SJCRH30 (cell line): ENCODE data around the gene NRDE2. TPM values are rescaled to one million over a fixed set of nuclear protein-coding genes. Genes with fewer than 3 reads are reported as not detected.

Source experiments
- DNase-seq, 2 experiments: peaks; one replicate each; pipeline ENCODE4 v3.0.0-alpha.2; 2015 to 2020
- H3K27ac ChIP-seq: fragments of 250-450 bp; sonication (Bioruptor Pico); 2 replicates; pipeline ENCODE4 v1.5.1; 2020; ENCODE audit warnings: mild to moderate bottlenecking, moderate library complexity
- H3K27me3 ChIP-seq: fragments of 250-450 bp; sonication (Bioruptor Pico); 2 replicates; pipeline ENCODE4 v1.5.1; 2020; ENCODE audit warnings: mild to moderate bottlenecking, moderate library complexity
- H3K36me3 ChIP-seq: fragments of 250-450 bp; sonication (Bioruptor Pico); 2 replicates; pipeline ENCODE4 v1.5.1; 2020; ENCODE audit warnings: mild to moderate bottlenecking, moderate library complexity
- H3K4me1 ChIP-seq: fragments of 250-450 bp; sonication (Bioruptor Pico); 2 replicates; pipeline ENCODE4 v1.5.1; 2020; ENCODE audit warnings: mild to moderate bottlenecking, moderate library complexity
- H3K4me3 ChIP-seq: fragments of 250-450 bp; sonication (Bioruptor Pico); 2 replicates; pipeline ENCODE4 v1.5.1; 2020; ENCODE audit warnings: mild to moderate bottlenecking, moderate library complexity
- H3K9me3 ChIP-seq: fragments of 250-450 bp; sonication (Bioruptor Pico); replicated peaks from 2 replicates; pipeline ENCODE4 v1.5.1; 2020; ENCODE audit warnings: mild to moderate bottlenecking, moderate library complexity
- total RNA-seq: library from RNA; depleted of rRNA; stranded (reverse); fragments of >200 nt; shearing (Covaris generic); gene quantifications from 2 replicates; pipeline ENCODE4 v1.2.3, GENCODE V29; 2014

The NRDE2 gene
- total RNA-seq, 1 experiment from 2014 or later, result 11.7 TPM

DNA sequence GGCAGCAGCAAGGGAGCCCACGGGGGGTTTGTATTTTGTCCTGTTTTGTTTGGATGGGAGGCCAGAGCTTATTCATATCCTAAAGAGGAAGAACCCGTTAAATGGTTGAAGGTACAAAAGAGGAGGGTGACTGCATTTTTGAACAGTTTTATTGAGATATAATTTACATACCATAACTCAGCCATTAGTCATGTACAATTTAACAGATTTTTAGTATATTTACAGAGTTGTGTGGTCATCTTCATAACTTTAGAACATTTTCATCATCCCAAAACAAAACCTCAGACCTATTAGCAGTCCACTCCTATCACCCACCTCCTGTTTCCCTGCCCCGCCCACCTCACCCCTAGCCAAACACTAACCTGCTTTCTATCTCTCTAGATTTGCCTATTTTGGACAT, 12.6 kb downstream of the NRDE2 start:
- DNase-seq, result no peak
- H3K4me3 ChIP-seq, result no peak overlapping the region
- H3K36me3 ChIP-seq, result peaks cover 20% of the 10 kb centered on the region
- H3K9me3 ChIP-seq, result peaks cover 3% of the 10 kb centered on the region; the same call in 1 of the 2 replicates
- H3K27me3 ChIP-seq, result no peaks in the 10 kb centered on the region
- no peak overlapping the region for H3K27ac ChIP-seq
- H3K4me1 ChIP-seq, result no peaks in the 10 kb centered on the region

DNA sequence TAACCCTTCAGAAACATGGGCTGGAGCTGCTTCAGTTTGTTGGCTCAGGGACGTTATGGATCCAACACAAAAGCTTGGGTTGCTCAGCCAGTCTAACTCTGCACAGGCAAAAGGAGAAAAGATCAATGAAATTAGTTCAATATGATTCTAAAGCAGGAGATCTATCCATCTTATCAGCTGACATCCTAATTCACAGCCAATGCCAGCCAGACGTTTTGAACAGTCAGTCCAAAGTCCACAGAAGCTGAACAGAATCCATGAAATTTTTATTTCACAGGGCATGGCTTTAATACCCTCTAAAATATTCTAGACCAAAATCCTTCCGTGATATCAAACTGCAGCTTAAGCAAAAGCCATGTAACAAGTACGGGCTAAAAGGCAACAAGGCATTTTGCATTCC, 13.7 kb downstream of the NRDE2 start:
- H3K4me1 ChIP-seq, result no peaks in the 10 kb centered on the region
- H3K27me3 ChIP-seq, result no peaks in the 10 kb centered on the region
- no peak overlapping the region for H3K27ac ChIP-seq
- no peak for DNase-seq
- H3K9me3 ChIP-seq, result peaks cover 3% of the 10 kb centered on the region; the same call in 1 of the 2 replicates
- peaks cover 22% of the 10 kb centered on the region for H3K36me3 ChIP-seq
- no peak overlapping the region for H3K4me3 ChIP-seq

- Histone ChIP-seq H3K9me3 (peaks cover 3% of the 10 kb centered on the region; the same call in 1 of the 2 replicates), H3K4me3 (no peak overlapping the region), H3K36me3 (peaks cover 22% of the 10 kb centered on the region), H3K27ac (no peak overlapping the region), H3K27me3 (no peaks in the 10 kb centered on the region), H3K4me1 (no peaks in the 10 kb centered on the region)
- DNase-seq, result no peak
Observed at GRCh38 chr14:90317286-90317685, 14.5 kb downstream of the NRDE2 start.

DNA sequence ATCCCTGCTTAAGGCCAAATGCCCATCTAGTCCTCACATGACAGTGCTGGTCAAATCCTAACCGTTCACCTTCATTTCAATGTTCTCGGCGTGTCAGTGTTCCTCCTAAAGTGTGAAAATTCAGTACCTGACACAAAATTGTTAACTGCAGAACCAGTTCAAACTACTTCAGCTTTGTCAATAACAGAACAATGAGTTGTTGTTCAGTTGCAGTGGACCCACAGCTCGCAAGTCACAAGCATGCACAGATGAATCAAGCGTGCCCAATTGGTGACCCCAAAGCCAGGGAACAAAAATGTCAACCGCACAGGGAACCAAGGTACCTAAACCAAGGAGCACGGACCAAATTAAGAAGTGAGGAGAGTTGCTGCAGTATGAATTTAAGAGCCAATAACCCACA, 23.2 kb downstream of the NRDE2 start:
- no peak overlapping the region for H3K4me3 ChIP-seq
- H3K9me3 ChIP-seq, result no peaks in the 10 kb centered on the region
- no peak overlapping the region for H3K27ac ChIP-seq
- H3K4me1 ChIP-seq, result no peaks in the 10 kb centered on the region
- H3K27me3 ChIP-seq, result no peaks in the 10 kb centered on the region
- peaks cover 25% of the 10 kb centered on the region; the same call in 1 of the 2 replicates for H3K36me3 ChIP-seq
- no peak for DNase-seq

- peaks cover 27% of the 10 kb centered on the region; the same call in 1 of the 2 replicates for H3K36me3 ChIP-seq
- no peak for DNase-seq
- no peak overlapping the region for H3K27ac ChIP-seq
- no peaks in the 10 kb centered on the region for H3K9me3 ChIP-seq
- H3K27me3 ChIP-seq, result no peaks in the 10 kb centered on the region
- no peak overlapping the region for H3K4me3 ChIP-seq
- no peaks in the 10 kb centered on the region for H3K4me1 ChIP-seq
Observed at GRCh38 chr14:90305176-90305601, 26.6 kb downstream of the NRDE2 start.

GRCh38 chr14:90304502-90304901, 27.2 kb downstream of the NRDE2 start:
- H3K4me3 ChIP-seq, result no peak overlapping the region
- no peaks in the 10 kb centered on the region for H3K4me1 ChIP-seq
- H3K36me3 ChIP-seq, result peaks cover 28% of the 10 kb centered on the region; the same call in 1 of the 2 replicates
- no peak overlapping the region for H3K27ac ChIP-seq
- no peaks in the 10 kb centered on the region for H3K9me3 ChIP-seq
- no peak for DNase-seq
- no peaks in the 10 kb centered on the region for H3K27me3 ChIP-seq

DNA sequence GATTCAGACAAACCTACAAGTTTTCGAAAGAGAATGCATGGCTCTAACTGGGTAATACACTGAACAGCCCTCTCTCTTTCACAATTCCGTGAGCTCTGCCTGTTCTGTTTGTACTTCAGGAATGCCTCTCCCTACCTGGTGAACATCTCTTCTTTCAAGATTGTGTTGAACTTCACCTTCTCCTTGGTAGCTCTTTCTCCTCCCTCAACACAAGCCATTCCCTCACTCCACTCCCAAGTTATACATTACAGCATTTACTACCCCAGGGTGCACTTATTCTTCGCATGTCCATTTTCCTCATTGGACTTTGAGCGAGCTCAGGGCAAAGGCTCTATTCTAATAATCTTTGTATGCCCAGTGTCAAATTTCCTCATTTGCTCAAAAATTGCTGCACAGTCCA, 28.3 kb downstream of the NRDE2 start:
- Histone ChIP-seq H3K4me3 (no peak overlapping the region), H3K27ac (no peak overlapping the region), H3K36me3 (peaks cover 28% of the 10 kb centered on the region), H3K4me1 (no peaks in the 10 kb centered on the region), H3K9me3 (no peaks in the 10 kb centered on the region), H3K27me3 (no peaks in the 10 kb centered on the region)
- DNase-seq, result no peak

DNA sequence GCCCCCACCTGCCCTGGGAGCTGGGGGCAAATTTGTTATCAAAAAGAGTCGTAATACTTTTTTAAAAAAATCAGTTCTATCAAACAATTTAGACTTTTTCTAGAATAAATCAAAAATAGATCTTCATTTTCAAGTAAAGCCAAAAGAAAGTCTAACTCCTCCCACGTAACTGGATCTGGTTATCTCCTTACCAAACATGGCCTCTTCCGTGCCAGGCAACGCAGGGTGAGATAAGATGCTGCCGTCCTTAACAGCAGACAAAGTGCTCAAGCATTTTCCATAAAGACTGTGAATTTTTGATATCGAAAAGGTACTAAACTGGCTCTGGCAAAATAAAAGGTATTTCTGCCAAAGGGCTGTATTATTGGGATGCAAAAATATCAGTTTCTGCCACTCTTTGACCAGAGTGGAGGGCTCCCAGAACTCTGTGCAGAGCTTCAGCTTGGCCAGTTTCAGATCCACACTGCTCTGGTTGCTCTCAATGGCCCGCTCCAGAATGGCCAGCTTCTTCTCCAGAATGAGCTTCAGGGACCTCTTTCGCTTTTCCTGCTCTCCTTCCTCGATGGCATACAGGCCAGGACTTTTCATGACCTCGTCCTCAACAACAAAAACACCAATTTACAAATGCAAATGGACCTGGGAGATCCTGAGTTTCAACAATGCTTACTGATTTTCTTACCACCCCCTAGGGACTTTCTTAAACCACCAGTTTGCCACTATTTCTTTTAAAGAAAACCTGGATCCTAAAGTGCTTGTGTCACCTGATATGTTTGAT, 29.0 kb downstream of the NRDE2 start:
- H3K9me3 ChIP-seq, result no peaks in the 10 kb centered on the region
- H3K36me3 ChIP-seq, result peaks cover 23% of the 10 kb centered on the region
- H3K27me3 ChIP-seq, result no peaks in the 10 kb centered on the region
- no peak overlapping the region for H3K27ac ChIP-seq
- no peak overlapping the region for H3K4me3 ChIP-seq
- no peaks in the 10 kb centered on the region for H3K4me1 ChIP-seq
- DNase-seq, result no peak

- Histone ChIP-seq H3K4me1 (no peaks in the 10 kb centered on the region), H3K27ac (no peak overlapping the region), H3K36me3 (peaks cover 24% of the 10 kb centered on the region), H3K9me3 (no peaks in the 10 kb centered on the region), H3K27me3 (no peaks in the 10 kb centered on the region), H3K4me3 (no peak overlapping the region)
- peak in 1 of 2 experiments; percentile 45 for DNase-seq
Observed at GRCh38 chr14:90301668-90302090, 30.1 kb downstream of the NRDE2 start.

GRCh38 chr14:90301122-90301521, 30.6 kb downstream of the NRDE2 start:
- H3K4me3 ChIP-seq, result no peak overlapping the region
- DNase-seq, result no peak
- peaks cover 26% of the 10 kb centered on the region for H3K36me3 ChIP-seq
- H3K27me3 ChIP-seq, result no peaks in the 10 kb centered on the region
- no peaks in the 10 kb centered on the region for H3K4me1 ChIP-seq
- H3K9me3 ChIP-seq, result no peaks in the 10 kb centered on the region
- no peak overlapping the region for H3K27ac ChIP-seq

GRCh38 chr14:90300611-90301047, 31.1 kb downstream of the NRDE2 start:
- DNase-seq, result no peak
- Histone ChIP-seq H3K36me3 (peaks cover 26% of the 10 kb centered on the region), H3K4me1 (no peaks in the 10 kb centered on the region), H3K4me3 (no peak overlapping the region), H3K9me3 (no peaks in the 10 kb centered on the region), H3K27me3 (no peaks in the 10 kb centered on the region), H3K27ac (no peak overlapping the region)

DNA sequence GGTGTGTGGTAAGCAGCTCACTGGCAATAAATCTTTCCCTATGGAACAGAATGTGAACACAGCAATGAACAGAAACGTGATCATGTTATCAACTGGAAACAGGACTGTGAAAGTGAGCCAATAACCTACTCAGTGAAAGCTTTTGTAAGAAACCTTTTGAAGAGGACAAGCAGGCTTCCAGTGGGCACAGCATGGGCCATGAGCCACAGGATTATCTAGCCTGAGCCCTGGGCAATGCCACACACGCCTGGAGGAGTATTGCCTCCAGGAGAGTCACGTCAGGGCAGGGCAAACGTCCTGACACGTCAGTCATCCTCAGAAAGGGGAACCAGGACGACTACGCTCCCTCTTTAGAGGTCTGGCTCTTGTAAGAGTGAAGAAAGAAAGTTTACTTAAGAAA, 32.3 kb downstream of the NRDE2 start:
- H3K36me3 ChIP-seq, result peaks cover 31% of the 10 kb centered on the region
- H3K4me3 ChIP-seq, result no peak overlapping the region
- no peaks in the 10 kb centered on the region for H3K27me3 ChIP-seq
- H3K4me1 ChIP-seq, result no peaks in the 10 kb centered on the region
- no peak for DNase-seq
- no peak overlapping the region for H3K27ac ChIP-seq
- no peaks in the 10 kb centered on the region for H3K9me3 ChIP-seq

GRCh38 chr14:90297876-90298629, 33.7 kb downstream of the NRDE2 start:
- Histone ChIP-seq H3K27ac (no peak overlapping the region), H3K4me3 (no peak overlapping the region), H3K36me3 (peaks cover 27% of the 10 kb centered on the region), H3K4me1 (no peaks in the 10 kb centered on the region), H3K27me3 (no peaks in the 10 kb centered on the region), H3K9me3 (no peaks in the 10 kb centered on the region)
- no peak for DNase-seq

GRCh38 chr14:90296641-90297040, 35.1 kb downstream of the NRDE2 start:
- no peaks in the 10 kb centered on the region for H3K4me1 ChIP-seq
- DNase-seq, result no peak
- H3K27me3 ChIP-seq, result no peaks in the 10 kb centered on the region
- H3K27ac ChIP-seq, result no peak overlapping the region
- peaks cover 20% of the 10 kb centered on the region for H3K36me3 ChIP-seq
- H3K9me3 ChIP-seq, result no peaks in the 10 kb centered on the region
- no peak overlapping the region for H3K4me3 ChIP-seq

- H3K27ac ChIP-seq, result no peak overlapping the region
- H3K4me1 ChIP-seq, result no peaks in the 10 kb centered on the region
- peaks cover 20% of the 10 kb centered on the region for H3K36me3 ChIP-seq
- no peak for DNase-seq
- H3K9me3 ChIP-seq, result no peaks in the 10 kb centered on the region
- no peak overlapping the region for H3K4me3 ChIP-seq
- no peaks in the 10 kb centered on the region for H3K27me3 ChIP-seq
Observed at GRCh38 chr14:90295870-90296516, 35.7 kb downstream of the NRDE2 start.
